ENCODE data around the gene SLK. TPM values are rescaled to one million over a fixed set of nuclear protein-coding genes. Genes with fewer than 3 reads are reported as not detected.

Gene SLK
- total and polyA plus RNA-seq, 2 of the 13 experiments (the other 11 are each of a cell fraction or from before 2014, with no cell fraction given): 3.4 to 22.8 TPM

GRCh38 chr10:103918053-103918846 lies 48.7 kb upstream of the SLK start, which contains the start of gene STN1 (continued):
- TF ChIP-seq ZFP1 (CRISPR knock-in tag; IDR thresholded peaks at IDR 0.05) (no peak), ZFAT (CRISPR knock-in tag; conservative IDR thresholded peaks at IDR 0.05) (no peak), ZNF496 (CRISPR knock-in tag; IDR thresholded peaks at IDR 0.05; ENCODE audit: insufficient replicate concordance) (no peak), SNAPC4 (CRISPR knock-in tag; IDR thresholded peaks at IDR 0.05) (no peak), ZFX (CRISPR knock-in tag; IDR thresholded peaks at IDR 0.05; ENCODE audit: low read depth) (peak; percentile 87), FOSL1 (CRISPR knock-in tag; IDR thresholded peaks at IDR 0.05; ENCODE audit: borderline replicate concordance) (no peak), SOX13 (IDR thresholded peaks at IDR 0.05) (no peak), SOX13 (CRISPR knock-in tag; conservative IDR thresholded peaks at IDR 0.05 in 1 of 2, IDR thresholded peaks at IDR 0.05 in 1 of 2) (peak in 1 of 2 experiments; percentile 59; a peak in 1 of 4 replicates), MYC (CRISPR knock-in tag; IDR thresholded peaks at IDR 0.05; ENCODE audit: borderline replicate concordance) (peak; percentile 66; the same call in 1 of the 2 replicates), ZBTB43 (CRISPR knock-in tag; conservative IDR thresholded peaks at IDR 0.05) (peak; percentile 57; the same call in 1 of the 2 replicates), HOXA3 (CRISPR knock-in tag; IDR thresholded peaks at IDR 0.05) (peak; percentile 80), FOXJ3 (CRISPR knock-in tag; IDR thresholded peaks at IDR 0.05; ENCODE audit: borderline replicate concordance) (no peak), HIVEP1 (CRISPR knock-in tag; IDR thresholded peaks at IDR 0.05) (no peak), SP2 (CRISPR knock-in tag; IDR thresholded peaks at IDR 0.05) (peak; percentile 85), NFE2L2 (IDR thresholded peaks at IDR 0.05; ENCODE audit: low read length) (no peak; the same call in 1 of the 2 replicates), TBL1XR1 (IDR thresholded peaks at IDR 0.05; ENCODE audit: borderline replicate concordance, low read length, partially characterized antibody) (no peak), TFE3 (CRISPR knock-in tag; IDR thresholded peaks at IDR 0.05) (no peak), ZNF891 (CRISPR knock-in tag; IDR thresholded peaks at IDR 0.05) (no peak), ZNF558 (CRISPR knock-in tag; IDR thresholded peaks at IDR 0.05; ENCODE audit: borderline replicate concordance) (0 out of 2 replicates have a peak, but pooled peaks have one; percentile 57), LBX2 (CRISPR knock-in tag; IDR thresholded peaks at IDR 0.05; ENCODE audit: borderline replicate concordance) (no peak), AKAP8 (CRISPR knock-in tag; IDR thresholded peaks at IDR 0.05) (no peak), ZNF260 (CRISPR knock-in tag; IDR thresholded peaks at IDR 0.05; ENCODE audit: borderline replicate concordance, low read depth) (no peak)

Data from HepG2 (cell line).